Stromal cell of bone marrow (primary cell): ENCODE measurements around the gene RIF1.
"Not testable (repeated sequence)": the region's sequence is repeated elsewhere in the genome, so short reads cannot be mapped to it uniquely, and the experiment has no call there.

Experiments
- DNase-seq: peaks from one replicate; pipeline ENCODE4 v3.0.0-alpha.2; 2012; ENCODE audit warnings: low read depth

Gene RIF1

DNA sequence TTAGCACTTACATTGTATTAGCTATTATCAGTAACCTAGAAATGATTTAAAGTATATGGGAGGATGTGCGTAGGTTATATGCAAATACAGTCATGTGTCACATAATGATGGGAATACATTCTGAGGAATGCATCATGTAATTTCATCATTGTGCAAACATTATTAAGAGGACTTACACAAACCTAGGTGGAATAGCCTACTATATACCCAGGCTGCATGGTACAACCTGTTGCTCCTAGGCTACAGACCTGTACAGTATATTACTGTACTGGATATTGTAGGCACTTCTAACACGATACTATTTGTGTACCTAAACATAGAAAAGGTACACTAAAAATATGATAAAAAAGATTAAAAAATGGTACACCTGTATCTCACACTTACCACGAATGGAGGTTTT, 7.9 kb downstream of the RIF1 start:
- no peak for DNase-seq

DNA sequence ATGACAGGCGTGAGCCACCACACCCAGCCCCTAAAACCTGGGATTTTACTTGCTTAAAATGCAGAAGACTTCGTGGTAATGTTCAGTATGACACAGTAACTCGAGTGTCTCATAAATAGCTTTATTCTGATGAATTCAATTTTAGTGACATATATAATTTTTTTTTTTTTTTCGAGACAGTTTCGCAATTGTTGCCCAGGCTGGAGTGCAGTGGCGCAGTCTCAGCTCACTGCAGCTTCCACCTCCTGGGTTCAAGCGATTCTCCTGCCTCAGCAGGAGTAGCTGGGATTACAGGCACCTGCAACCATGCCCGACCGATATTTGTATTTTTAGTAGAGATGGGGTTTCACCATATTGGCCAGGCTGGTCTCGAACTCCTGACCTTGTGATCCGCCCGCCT, 12.0 kb downstream of the RIF1 start:
- not testable (repeated sequence) for DNase-seq

GRCh38 chr2:151422917-151423439, 13.3 kb downstream of the RIF1 start:
- no peak for DNase-seq

- DNase-seq: no peak
These were observed 14.1 kb downstream of the RIF1 start for GRCh38 chr2:151423760-151424159.

GRCh38 chr2:151437630-151438029, 27.9 kb downstream of the RIF1 start:
- DNase-seq: peak; percentile 11

DNA sequence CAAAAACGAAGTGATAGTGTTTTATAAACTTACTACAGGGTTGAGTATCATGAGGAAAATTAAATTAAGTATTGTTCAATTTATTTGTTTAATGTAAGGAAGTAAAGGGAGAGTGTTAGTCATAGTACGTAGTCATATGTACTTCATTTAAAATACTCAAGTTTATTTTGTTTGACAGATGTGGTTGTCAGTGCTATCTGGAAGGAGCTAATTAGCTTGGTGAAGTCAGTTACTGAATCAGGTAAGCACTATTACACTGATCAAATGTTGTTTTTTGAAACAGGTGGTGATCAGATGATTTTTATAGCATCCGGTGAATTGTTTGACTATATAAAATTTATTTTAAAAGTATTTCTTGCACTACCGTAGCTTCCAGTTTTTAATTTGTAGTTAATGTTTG, 28.8 kb downstream of the RIF1 start:
- DNase-seq: no peak

DNA sequence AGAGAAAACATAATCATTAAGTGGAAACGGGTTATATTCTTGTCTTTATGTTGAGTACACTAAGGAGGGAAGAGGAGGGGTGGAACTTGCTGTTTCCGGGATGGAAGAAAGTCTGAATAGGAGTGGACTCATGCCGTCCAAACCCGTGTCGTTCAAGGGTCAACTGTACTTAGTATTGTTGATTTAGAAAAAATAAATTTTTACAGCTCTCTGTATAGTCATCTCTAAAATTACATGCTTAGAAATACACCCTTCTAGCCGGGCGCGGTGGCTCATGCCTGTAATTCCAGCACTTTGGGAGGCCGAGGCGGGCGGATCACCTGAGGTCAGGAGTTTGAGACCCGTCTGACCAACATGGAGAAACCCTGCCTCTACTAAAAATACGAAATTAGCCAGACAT, 29.4 kb downstream of the RIF1 start:
- DNase-seq: no peak

GRCh38 chr2:151459358-151459757, 49.7 kb downstream of the RIF1 start:
- DNase-seq: peak; percentile 2

DNA sequence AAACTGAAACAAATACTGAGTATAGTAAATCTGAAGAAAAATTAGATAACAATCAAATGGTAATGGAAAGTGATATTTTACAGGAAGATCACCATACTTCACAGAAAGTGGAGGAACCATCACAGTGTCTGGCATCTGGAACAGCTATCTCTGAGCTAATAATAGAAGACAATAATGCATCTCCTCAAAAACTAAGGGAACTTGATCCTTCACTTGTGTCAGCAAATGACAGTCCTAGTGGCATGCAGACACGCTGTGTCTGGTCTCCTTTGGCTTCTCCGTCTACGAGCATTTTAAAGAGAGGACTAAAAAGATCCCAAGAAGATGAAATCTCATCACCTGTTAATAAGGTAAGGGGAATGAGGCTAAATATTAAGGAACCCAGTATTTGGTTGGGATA, 56.1 kb downstream of the RIF1 start:
- no peak for DNase-seq

GRCh38 chr2:151470556-151470955, 60.9 kb downstream of the RIF1 start:
- no peak for DNase-seq

GRCh38 chr2:151472966-151473365, 63.3 kb downstream of the RIF1 start:
- no peak for DNase-seq

DNA sequence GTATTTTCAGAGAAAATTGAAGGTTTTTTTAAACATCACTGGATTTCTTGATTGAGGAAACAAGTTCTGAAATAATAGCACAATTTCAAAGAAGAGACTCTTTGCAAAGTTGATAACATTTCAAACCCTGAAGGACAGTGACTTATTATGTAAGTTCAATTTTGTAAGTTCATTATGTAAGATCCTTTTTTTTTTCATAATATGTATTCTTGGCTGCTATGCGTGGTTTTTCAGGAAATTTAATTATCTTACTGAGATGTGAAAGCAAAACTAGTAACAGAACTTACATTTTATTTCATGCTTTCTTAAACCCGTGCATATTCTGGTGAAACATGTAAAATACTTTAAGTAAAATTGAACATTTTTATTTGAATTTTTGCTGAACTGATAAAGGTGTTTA, 65.4 kb downstream of the RIF1 start:
- no peak for DNase-seq

GRCh38 chr2:151476287-151476686, 66.6 kb downstream of the RIF1 start:
- no peak for DNase-seq

GRCh38 chr2:151478011-151478410, 68.3 kb downstream of the RIF1 start:
- no peak for DNase-seq

GRCh38 chr2:151481744-151482143, 72.0 kb downstream of the RIF1 start:
- DNase-seq: no peak

GRCh38 chr2:151482171-151482725, 72.5 kb downstream of the RIF1 start:
- DNase-seq: no peak

GRCh38 chr2:151483546-151483945, 73.8 kb downstream of the RIF1 start:
- no peak for DNase-seq

- DNase-seq: no peak
These were observed 74.4 kb downstream of the RIF1 start for GRCh38 chr2:151484100-151484499.

GRCh38 chr2:151486053-151486452, 76.4 kb downstream of the RIF1 start:
- no peak for DNase-seq

DNA sequence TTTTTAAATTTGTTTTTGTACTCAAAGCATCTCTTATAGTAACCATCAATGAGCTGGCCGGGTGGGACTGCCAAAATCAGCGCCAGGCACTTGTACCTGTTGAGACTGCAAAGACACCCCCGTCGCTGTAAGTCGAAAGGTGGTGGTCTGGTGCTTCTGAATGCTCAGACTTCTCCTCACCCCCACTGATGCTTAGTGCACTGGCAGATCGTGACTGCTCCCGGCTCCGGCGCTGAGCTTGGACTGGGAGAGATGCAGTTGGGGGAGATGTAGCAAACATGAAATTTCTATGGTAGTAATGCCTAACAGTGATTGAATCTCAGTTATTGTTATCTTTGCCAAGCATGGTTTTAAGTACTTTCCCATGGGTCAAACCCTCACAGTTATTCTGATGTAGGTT, 80.6 kb downstream of the RIF1 start:
- DNase-seq: no peak

GRCh38 chr2:151491496-151491895, 81.8 kb downstream of the RIF1 start:
- DNase-seq: no peak

- DNase-seq: no peak
These were observed 88.5 kb downstream of the RIF1 start for GRCh38 chr2:151498178-151498577.

- no peak for DNase-seq
These were observed 96.5 kb downstream of the RIF1 start for GRCh38 chr2:151506170-151506569.

DNA sequence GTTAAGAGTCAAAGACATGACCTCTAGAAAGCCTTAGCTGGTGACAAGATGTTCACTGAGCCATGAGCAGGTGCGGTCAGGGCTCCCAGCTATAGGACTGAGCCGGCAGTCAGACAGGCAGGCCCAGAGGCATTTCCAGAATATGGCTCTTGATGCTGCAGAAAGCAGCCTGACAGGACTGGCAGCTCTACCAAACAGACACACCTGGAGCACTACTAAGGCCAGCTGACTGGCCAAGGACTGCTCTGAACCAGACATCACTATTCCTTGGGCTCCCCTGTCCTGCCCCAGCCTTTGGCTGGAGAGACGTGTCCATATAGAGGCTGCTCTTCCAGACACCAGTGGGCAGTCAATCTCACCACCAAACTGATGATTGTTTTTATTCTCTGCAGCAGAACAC, 98.8 kb downstream of the RIF1 start:
- DNase-seq: no peak

DNA sequence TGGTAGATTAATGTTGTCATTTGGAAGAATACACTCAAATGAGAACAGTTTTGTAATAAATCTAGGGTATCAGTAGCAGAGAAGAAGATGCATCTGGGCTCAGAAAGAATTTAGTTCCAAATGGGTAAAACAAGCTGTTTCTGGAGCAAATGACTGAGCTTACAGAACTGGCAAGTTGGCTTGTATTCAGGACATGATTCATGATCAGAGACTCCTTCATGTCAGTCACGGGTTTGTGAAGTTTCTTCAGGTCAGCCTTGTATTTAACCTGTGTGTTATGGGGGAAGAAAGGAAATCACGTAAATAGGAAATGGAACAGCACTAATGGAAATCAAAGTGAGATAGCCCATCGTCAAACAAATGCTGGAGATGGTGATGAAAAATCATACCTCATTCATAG, 109.1 kb downstream of the RIF1 start:
- peak; percentile 19 for DNase-seq
